Nephron (organoid): ENCODE measurements around the gene LYSMD3.
A peak's percentile ranks its signal among the peaks of the same experiment; 100 is the strongest.
"Not testable (repeated sequence)": the region's sequence is repeated elsewhere in the genome, so short reads cannot be mapped to it uniquely, and the experiment has no call there.

Experiments used
- H3K27ac Mint-ChIP-seq, 3 experiments: 2 replicates each; pipeline ENCODE4 v1.8.0; 2020; ENCODE audit warnings: mixed read lengths in 3 of 3, mild to moderate bottlenecking in 2 of 3, moderate library complexity in 1 of 3
- H3K27me3 Mint-ChIP-seq: 2 replicates; pipeline ENCODE4 v1.8.0; 2021; ENCODE audit warnings: low read depth, mild to moderate bottlenecking, moderate library complexity, mixed read lengths
- H3K36me3 Mint-ChIP-seq: 2 replicates; pipeline ENCODE4 v1.8.0; 2020; ENCODE audit warnings: low read depth, mixed read lengths
- H3K4me1 Mint-ChIP-seq: 2 replicates; pipeline ENCODE4 v1.8.0; 2020; ENCODE audit warnings: mixed read lengths
- H3K4me3 Mint-ChIP-seq, 3 experiments: 2 replicates each; pipeline ENCODE4 v1.8.0; 2020; ENCODE audit warnings: mild to moderate bottlenecking in 3 of 3, mixed read lengths in 3 of 3, moderate library complexity in 2 of 3
- H3K9me3 Mint-ChIP-seq: 2 replicates; pipeline ENCODE4 v1.8.0; 2020; ENCODE audit warnings: mixed read lengths
- CTCF ChIP-seq, 3 experiments: fragments of 200-600 bp; sonication (generic); IDR thresholded peaks; one replicate each; pipeline ENCODE4 v1.5.0; 2021; ENCODE audit warnings: antibody characterized with exemption in 3 of 3; ENCODE audit not compliant: unreplicated experiment in 3 of 3

The LYSMD3 gene

GRCh38 chr5:90529194-90529938 is at the start of gene LYSMD3:
Gene LYSMD3, minus strand, starts transcription at chr5:90529584. Its CDS starts 4,295 bp downstream, at chr5:90525289.
- Mint-ChIP-seq H3K4me3 (peak within 1 kb of the TSS; percentile 98 to 100 (median 100)), H3K4me1 (peaks cover 27% of the 10 kb centered on the region), H3K27me3 (no peaks in the 10 kb centered on the region), H3K27ac (peak within 1 kb of the TSS; percentile 94 to 99 (median 99)), H3K36me3 (peaks cover 13% of the 10 kb centered on the region), H3K9me3 (no peaks in the 10 kb centered on the region)
- TF ChIP-seq CTCF (IDR thresholded peaks at IDR 0.05; ENCODE audit: unreplicated experiment in 3 of 3), result no peak

GRCh38 chr5:90576566-90576965 is 47.2 kb upstream of the LYSMD3 start:
- Mint-ChIP-seq H3K9me3 (peaks cover 36% of the 10 kb centered on the region), H3K36me3 (peaks cover 39% of the 10 kb centered on the region)
- not testable (repeated sequence) for H3K27me3 Mint-ChIP-seq, H3K4me1 Mint-ChIP-seq, H3K4me3 Mint-ChIP-seq, H3K27ac Mint-ChIP-seq

GRCh38 chr5:90575712-90576111 is 46.3 kb upstream of the LYSMD3 start:
- no peak overlapping the region for H3K4me3 Mint-ChIP-seq
- TF ChIP-seq CTCF (IDR thresholded peaks at IDR 0.05; ENCODE audit: unreplicated experiment in 3 of 3), result no peak
- H3K4me1 Mint-ChIP-seq, result no peaks in the 10 kb centered on the region
- H3K27me3 Mint-ChIP-seq, result no peaks in the 10 kb centered on the region
- no peak overlapping the region for H3K27ac Mint-ChIP-seq
- H3K9me3 Mint-ChIP-seq, result peaks cover 36% of the 10 kb centered on the region
- peaks cover 39% of the 10 kb centered on the region for H3K36me3 Mint-ChIP-seq

DNA sequence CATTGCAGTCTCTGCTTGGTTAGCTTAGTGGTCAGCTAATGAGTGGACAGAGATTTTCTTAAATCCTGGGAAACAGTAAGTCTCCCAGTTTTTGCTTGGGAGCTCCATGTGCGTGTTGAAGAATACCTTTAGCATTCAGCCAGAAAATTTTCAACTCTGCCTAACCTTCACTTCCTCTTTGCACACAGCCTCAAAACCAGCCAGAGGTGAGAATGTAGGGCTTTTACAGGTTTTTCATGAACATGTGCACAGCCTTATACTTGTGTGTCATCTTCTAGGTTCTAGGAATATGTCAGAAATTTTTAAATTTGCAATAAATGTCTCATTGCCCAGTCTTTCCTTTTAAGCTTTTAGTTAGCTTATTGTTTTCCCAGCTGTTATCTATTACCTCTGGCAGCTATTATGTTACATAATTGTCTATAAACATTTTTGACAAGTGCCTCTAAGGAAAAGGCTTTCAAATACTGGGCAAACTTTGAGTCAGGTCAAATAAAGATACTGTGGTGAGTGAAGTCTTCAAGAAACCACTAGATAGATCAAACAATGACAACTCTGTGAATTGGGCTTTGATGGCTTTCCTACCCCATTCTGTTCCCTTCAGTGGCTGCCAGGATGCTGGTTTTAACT is 41.9 kb upstream of the LYSMD3 start:
- no peaks in the 10 kb centered on the region for H3K4me1 Mint-ChIP-seq
- H3K4me3 Mint-ChIP-seq, result no peak overlapping the region
- no peak for TF ChIP-seq CTCF (IDR thresholded peaks at IDR 0.05; ENCODE audit: unreplicated experiment in 3 of 3)
- peak overlapping the region in 1 of 3 experiments; percentile 10 for H3K27ac Mint-ChIP-seq
- H3K27me3 Mint-ChIP-seq, result no peaks in the 10 kb centered on the region
- peaks cover 38% of the 10 kb centered on the region for H3K36me3 Mint-ChIP-seq
- H3K9me3 Mint-ChIP-seq, result peaks cover 22% of the 10 kb centered on the region

DNA sequence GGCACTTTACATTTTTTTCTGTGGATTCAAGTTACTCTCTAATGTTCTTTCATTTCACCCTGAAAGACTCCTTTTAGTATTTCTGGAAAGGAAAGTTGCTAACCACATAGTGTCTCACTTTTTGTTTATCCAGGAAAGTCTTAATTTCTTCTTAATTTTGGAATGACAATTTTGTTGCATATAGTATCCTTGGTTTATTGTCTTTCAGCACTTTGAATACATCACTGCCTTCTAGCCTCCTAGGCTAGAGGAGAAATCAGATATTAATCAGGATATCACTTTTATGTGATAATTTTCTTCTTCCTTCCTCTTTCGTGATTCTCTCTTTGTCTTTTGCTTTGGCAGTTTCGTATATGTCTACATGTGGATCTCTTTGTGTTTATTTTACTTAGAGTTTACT is 40.6 kb upstream of the LYSMD3 start:
- no peak for TF ChIP-seq CTCF (IDR thresholded peaks at IDR 0.05; ENCODE audit: unreplicated experiment in 3 of 3)
- Mint-ChIP-seq H3K27ac (no peak overlapping the region), H3K9me3 (peaks cover 22% of the 10 kb centered on the region), H3K27me3 (no peaks in the 10 kb centered on the region), H3K4me3 (no peak overlapping the region), H3K36me3 (peaks cover 35% of the 10 kb centered on the region), H3K4me1 (no peaks in the 10 kb centered on the region)

- H3K4me3 Mint-ChIP-seq, result no peak overlapping the region
- H3K27ac Mint-ChIP-seq, result no peak overlapping the region
- no peaks in the 10 kb centered on the region for H3K4me1 Mint-ChIP-seq
- no peak for TF ChIP-seq CTCF (IDR thresholded peaks at IDR 0.05; ENCODE audit: unreplicated experiment in 3 of 3)
- peaks cover 31% of the 10 kb centered on the region for H3K36me3 Mint-ChIP-seq
- H3K27me3 Mint-ChIP-seq, result no peaks in the 10 kb centered on the region
- H3K9me3 Mint-ChIP-seq, result peaks cover 22% of the 10 kb centered on the region
Observed at GRCh38 chr5:90569084-90569483, 39.7 kb upstream of the LYSMD3 start.
